ENCODE measurements around the gene PTPRC.

PTPRC gene

DNA sequence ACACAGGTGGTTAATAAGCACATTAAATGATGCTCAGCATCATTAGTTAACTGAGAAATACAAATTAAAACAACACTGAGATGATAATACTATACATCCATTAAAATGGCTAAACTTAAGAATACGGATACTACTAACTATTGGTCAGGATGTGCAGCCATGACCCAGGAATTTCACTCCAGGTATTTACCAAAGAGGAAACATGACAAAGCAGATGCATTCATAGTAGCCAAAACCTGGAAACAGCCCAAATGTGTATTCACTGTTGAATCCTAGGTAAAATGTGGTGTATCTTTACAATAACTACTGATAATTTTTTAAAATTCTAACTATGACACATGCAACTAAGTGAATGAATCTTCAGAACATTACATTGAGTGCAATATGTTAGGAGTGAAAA, 73.0 kb downstream of the PTPRC start:
- DNase-seq: no peak

DNA sequence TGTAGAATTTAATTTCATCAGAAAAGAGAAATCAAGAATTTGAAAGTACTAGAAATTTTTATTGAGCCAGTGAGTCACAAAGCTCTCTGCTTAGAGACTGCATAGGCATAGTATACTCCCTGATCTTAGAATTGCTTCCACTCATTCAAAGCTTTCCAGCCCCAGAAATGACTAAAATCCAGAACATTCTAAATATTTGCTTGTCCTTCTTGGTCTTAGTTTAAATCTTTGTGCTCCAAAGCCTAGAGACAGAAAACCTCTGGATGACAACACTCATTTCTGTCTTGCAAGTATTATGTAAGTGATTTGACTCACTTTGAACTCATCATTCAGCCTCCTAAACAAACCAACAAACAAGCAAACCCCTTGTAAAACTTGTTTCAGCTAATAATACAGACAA, 74.2 kb downstream of the PTPRC start:
- no peak for DNase-seq

DNA sequence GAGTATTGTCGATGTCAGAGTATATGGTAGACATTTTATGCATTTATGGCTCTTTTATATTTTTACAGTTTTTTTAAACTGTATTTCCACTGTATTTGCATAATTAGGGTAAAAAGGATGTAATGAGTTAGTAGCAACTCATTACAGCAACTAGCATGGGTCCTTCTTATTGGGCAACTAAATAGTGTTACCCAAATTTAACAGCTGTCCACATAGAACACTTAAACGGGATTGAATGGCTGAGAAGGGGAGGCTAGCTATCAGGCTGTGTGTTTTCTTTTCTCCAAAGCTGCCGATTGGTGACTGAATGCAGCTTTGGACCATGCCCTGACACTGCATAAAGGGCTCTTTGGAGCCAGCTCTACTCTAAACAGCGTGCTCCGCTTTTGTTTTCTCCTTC, 75.4 kb downstream of the PTPRC start:
- DNase-seq: no peak

DNA sequence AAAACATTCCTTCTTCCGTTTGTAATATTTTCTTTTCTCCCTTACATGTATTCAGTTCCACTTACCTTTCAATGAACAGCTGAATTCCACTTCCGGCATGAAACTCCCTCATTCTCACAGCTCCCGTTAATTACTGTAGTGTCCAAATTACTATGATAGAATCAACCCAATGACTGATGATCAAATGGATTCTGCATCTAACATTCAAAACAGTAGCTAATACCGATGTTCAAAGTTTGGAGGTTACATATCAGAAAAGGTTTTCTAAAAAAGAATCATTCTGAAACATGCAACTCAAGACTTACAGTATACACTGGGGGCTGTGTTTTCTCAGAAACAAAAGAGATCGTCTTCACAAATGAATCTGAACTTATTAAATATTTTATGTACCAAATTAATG, 77.2 kb downstream of the PTPRC start:
- DNase-seq: no peak

DNA sequence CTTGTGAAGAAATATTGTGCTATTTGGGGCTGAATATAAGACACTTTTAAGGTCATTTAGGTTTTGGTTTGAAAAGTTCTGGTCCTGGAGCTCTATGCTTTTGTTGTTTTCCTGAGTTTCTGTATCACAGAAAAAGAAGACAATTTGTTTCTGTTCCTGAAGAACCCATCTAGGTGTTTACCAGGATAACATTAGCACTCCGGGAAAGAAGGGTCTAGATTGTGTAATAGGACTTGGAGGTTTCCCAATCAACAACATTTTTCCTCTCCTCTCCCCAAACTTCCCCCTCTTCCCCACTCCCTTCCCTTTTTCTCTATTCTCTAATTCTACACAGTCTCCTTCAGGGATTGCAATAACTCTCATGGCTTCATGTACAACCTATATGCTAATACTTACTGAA, 78.7 kb downstream of the PTPRC start:
- no peak for DNase-seq

DNA sequence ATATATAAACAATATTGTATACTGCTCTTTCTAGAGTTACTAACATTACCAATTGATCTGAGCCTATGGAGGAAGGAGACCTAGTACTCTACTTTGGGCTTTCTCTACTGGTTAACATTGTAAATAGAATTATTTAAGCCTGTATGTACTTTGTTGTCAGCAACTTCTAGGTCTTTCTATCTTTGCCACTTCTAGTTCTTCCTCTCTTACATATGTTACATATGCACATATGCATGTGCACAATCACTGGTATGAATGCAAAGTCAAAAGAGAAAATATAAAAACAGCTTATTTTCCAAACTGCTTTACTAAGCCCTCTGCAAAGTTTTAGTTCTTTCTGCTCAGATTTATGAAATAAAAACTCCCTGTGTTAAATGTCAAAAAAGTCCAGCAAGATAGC, 84.3 kb downstream of the PTPRC start:
- no peak for DNase-seq

DNA sequence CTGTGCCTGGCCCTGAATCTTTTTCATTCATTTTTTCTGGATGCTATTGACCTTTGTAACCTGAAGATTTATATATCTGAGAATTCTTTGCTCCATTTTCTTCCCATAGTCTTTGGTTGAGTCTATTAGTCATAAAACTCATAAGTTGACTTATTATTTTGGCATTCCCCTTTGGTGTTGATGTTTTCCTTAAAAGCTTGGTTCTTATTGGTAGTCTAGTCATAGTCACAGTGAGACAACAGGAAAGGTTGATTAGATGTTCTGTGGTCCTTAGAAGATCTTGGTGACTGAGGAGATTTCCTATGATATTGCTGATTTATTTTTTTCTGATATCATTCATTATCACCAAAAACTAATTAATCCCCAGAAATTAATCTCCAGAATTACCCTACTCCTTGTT, 86.2 kb downstream of the PTPRC start:
- DNase-seq: no peak

DNA sequence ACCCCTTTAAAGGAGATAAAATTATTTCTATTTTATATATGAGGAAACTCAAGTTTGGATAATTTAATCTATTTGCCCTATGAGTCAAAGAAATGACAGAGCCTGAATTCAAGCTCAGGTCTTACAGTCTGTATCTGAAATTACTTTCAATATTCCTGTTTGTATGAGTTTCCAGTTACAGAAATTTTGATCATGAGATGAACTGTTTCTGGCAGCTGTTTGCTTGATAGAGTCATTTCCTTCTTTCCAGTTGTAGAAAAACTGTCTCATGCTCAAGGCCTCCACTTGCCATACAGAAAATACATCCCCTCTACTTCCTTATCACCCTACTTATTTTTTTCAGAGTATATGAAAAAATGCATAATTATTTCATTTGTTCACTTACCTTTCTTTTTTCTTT, 87.6 kb downstream of the PTPRC start:
- no peak for DNase-seq

DNA sequence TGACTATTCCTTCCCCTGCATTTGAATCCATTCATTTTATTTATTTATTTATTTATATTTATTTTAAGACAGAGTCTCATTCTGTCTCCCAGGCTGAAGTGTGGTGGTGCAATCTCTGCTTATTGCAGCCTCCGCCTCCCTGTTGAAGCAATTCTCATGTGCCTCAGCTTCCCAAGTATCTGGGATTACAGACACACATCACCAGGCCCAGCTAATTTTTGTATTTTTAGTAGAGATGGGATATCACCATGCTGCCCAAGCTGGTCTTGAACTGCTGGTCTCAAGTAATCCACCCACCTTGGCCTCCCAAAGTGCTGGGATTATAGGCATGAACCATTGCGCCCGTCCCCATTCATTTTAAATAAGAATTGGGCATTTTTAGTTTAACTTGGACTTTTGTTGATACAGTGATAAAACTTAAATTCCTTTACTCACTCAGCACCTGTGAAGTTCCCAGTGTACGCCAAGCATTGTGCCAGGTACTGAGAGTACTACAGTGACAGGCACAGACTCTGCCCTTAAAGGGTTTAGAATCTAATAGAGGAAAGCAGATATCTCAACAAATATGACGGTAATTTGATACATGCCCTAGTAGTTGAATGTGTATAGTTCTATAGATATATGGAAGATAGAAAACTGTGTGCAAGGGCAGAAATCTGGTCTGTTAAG, 90.5 kb downstream of the PTPRC start:
- no peak for DNase-seq

DNA sequence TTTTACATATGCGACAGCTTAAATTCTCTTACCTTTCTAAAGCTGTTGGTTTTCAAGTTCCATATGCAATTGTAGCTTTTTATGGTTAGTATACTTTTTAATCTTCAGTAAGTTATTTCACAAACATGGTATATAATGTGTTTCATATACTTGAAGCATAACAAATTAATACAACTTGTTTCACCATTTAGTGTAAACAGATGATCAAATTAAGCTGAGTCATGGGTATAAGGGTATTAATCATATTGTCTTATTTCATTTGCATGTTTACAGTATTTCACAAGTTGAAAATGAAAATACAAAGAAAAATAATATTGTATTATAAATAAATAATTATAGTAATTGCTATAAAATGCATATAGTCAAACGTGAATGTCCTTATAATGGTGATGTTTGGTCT, 92.1 kb downstream of the PTPRC start:
- DNase-seq: no peak

DNA sequence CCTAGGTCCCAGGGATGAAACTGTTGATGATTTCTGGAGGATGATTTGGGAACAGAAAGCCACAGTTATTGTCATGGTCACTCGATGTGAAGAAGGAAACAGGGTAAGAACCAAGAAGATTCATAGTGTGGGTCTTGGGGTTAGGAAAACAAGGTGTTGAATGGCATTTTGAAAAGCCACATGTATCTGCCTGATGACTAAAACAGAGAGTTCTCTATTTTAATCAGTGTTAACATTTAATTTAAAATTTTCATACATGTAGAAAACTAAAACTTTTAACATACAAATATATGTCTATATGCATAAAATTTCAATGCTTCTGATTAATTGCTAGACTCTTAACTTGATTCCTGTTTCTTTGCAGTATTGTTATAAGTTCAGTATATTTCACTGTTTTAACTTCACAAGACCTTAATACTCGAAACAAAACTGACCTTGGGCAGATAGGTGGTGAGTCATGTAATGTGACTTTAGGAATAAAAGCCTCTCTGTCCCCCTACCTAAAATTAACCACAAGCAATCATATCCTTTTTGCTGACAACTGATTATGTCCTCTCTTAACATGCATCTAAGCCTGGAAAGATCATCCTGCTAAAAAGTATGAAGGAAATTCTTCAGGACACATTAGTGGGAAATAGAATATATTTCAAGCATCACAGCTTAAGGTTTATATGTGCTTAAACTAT, 95.6 kb downstream of the PTPRC start:
- DNase-seq: no peak

DNA sequence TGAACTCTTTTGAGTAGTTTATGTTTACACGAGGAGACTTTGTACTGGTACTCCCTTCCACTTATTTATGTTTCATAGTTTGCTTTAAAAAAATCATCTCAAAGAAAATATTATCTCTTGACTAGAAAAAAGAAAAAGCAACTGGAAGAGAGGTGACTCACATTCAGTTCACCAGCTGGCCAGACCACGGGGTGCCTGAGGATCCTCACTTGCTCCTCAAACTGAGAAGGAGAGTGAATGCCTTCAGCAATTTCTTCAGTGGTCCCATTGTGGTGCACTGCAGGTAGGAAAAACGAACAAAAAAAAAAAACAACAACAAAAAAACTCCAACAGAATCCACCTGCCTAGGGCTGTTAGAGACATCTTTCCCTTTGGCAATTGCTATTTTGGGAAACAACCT, 102.9 kb downstream of the PTPRC start:
- DNase-seq: no peak

DNA sequence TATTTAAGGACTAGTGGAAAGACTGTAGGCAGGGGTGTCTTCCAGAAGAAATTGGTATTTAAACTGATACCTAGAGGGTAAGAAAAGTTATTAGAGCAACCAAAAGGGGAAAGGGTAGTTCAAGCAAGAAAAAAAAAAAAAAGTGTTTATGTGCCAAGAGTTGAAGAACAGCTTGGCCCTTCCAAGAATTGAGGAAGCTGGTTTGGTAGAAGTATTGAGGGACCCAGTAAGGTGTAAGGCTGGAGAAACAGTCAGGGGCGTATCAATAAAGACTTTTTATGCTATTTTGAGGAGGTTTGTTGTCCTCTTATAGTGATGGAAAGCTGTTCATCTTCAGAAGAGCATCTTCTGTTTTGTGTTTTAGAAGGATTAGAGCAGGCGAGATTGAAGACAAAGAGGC, 108.3 kb downstream of the PTPRC start:
- DNase-seq: no peak

DNA sequence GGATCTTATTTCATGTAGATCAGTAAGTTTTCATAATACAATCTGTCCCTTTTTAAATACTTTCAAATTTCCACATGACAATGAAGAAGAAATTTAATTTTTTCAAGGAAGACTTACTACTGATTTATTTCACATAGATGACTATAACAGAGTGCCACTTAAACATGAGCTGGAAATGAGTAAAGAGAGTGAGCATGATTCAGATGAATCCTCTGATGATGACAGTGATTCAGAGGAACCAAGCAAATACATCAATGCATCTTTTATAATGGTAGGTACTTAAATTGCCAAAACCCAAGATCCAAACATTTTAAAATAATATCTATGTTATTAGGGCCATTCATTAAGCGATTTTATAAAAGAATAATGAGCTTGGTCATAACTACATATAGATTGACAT, 110.4 kb downstream of the PTPRC start:
- no peak for DNase-seq

DNA sequence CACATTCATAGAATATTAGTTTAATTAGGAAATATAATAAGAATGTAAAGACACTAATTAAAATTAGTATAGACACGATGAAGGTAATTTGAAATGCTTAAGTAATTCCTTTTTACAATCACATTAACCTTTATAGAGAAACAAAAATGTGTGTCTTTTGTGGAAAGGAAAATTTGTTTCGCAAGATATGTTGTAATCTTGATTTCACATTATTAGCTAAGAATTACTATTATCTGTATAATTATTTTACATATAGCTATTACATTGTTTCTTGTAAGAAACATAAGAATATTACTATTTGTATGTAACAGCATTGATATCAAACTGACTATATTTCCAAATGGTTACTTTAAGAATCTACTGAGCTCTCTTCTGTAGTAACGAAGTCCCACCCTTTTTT, 111.2 kb downstream of the PTPRC start:
- no peak for DNase-seq

DNA sequence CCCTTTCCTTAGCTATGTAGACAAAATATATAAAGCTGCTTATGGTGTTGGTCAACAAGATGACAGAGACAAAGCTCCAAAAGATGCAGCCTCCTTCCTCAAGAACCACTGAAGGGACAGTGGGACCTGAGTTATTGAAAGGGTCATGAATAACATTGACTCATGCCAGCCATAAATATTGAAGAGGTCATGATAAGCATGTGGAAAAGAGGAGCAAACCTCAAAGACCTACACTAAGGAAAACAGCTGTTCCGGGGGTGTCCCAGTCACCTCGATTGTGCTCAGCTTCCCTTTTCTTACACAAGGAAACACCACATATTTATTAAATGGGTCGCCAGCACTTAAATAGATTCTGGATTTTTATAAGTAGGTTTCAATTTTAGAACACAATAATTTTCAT, 112.9 kb downstream of the PTPRC start:
- DNase-seq: no peak

DNA sequence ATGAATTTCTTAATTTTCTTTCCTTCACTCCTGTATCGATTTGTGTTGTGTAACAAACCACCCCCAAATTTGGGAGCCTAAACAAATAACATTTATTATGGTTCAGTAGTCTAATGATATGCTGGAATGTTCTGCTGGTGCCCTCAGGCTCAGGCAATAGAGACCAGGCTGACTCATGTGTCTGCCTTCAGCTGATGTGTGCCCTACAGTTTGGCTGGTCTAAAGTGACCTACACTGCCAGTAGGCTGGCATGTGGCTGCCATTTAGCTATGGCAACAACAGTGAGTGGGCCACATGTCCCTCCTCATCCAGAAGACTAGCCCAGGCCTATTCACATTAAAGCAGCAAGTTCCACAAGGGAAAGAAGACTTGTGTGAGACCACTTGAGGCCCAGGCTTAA, 115.8 kb downstream of the PTPRC start:
- no peak for DNase-seq

DNA sequence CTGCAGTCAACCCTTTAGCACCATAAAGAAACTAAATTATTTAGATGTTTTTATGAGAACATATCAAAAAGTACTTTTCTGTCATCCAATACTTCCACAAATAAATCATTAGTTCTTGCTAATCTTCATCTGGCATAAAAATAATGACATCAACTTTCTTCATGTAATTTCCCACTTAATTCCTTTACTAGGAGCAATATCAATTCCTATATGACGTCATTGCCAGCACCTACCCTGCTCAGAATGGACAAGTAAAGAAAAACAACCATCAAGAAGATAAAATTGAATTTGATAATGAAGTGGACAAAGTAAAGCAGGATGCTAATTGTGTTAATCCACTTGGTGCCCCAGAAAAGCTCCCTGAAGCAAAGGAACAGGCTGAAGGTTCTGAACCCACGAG, 116.9 kb downstream of the PTPRC start:
- DNase-seq: no peak

DNA sequence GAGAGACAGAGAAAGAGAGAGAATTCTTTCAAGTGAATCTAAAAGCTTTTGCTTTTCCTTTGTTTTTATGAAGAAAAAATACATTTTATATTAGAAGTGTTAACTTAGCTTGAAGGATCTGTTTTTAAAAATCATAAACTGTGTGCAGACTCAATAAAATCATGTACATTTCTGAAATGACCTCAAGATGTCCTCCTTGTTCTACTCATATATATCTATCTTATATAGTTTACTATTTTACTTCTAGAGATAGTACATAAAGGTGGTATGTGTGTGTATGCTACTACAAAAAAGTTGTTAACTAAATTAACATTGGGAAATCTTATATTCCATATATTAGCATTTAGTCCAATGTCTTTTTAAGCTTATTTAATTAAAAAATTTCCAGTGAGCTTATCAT, 117.6 kb downstream of the PTPRC start:
- peak in 1 of 2 experiments; percentile 32 for DNase-seq

DNA sequence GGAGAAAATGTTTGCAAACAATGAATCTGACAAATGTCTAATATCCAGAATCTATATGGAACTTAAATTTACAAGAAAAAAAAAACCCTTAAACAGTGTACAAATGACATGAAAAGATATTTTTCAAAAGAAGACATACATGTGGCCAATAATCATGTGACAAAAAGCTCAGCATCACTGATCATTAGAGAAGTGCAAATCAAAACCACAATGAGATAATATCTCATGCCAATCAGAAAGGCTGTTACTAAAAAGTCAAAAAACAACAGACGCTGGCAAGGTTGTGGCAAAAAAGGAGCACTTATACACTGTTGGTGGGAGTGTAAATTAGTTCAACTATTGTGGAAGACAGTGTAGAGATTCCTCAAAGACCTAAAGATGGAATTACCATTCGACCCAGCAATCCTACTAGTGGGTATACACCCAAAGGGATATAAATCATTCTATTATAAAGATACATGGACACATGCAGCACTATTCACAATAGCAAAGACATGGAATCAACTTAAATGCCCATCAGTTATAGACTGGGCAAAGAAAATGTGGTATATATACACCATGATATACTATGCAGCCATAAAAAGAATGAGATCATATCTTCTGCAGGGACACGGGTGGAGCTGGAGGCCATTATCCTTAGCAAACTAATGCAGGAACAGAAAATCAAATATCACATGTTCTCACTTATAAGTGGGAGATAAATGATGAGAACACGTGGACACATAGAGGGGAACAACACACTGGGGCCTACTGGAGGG, 123.2 kb downstream of the PTPRC start:
- no peak for DNase-seq

DNA sequence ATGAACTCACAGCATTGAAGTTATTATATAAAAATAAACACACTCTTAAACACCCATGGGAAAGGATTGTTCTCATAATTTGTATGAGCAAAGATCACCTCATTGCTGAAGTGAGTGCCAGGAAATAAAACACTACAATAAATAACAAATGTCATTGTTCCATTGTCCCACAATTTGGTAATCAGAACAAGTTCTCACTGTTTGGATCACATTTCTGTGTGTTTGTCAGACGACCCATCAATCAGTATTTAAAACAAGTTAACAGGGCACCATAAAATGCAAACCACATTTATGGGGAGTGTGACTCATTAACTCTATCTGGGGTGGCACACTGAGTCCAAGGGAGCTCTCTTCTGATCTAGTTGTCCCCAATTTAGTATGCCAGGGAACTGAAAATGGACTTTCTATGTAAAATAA, 124.5 kb downstream of the PTPRC start:
- no peak for DNase-seq

DNA sequence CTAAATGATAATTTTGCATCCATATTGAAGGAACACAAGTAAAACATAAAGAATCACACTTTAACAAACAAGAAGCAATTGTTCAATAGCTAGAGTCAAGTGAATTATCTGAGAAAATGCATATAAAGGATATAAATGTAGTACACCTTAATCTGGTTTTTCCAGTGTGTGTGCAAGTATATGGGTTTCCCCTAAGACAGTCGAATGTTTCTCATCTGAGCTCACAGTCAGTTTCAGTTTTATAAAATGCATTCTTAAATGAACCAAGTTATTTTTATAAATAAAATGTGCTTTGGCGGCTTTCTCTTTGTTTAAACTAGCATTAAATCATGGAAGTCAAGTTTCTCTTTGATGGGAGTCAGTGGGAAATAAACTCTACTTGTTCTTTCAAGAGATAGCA, 125.9 kb downstream of the PTPRC start:
- DNase-seq: no peak

DNA sequence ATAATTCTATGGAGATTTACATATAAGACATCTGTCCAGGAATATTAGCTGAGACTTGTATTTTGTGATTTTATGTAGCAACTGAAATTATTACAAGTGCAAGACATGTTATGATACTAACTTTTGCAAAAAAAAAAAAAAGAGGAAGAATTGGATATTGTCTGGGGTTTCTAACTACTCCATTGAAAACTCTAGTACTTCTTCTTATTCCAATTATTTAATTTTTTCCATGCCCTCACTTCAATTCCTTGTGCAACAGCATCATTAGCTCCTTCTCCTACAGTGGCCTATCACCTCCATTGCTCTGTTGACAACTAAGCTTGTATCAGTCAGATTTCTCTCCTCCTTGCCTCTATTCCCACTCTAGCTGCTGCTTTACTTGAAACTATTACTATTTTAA, 126.6 kb downstream of the PTPRC start:
- no peak for DNase-seq

DNA sequence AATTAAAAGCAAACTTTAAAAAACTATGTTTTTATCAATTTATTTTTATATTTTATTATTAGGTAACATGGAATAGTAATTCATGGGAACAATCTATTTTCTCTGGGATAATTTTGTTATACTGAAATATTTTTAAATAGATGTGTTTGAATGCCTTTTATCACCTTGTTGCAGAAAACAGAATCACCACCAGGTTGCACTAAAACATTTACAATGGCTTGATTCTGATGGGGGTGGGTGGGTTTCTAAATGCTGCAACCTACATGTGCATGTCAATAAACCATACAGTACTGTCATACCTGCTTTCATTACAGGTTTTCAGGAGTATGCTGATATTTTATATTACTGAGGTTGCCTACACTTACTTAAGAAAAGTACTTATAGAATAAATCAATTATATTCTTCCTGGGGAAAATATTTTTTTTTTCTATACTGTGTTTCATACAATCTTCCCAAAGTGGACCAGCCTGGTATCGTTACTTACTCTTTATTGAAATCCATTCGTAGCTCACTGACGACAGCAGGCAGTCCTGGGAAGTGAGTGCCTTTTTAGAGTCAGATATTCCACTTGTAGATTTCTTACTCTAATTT, 132.8 kb downstream of the PTPRC start:
- DNase-seq: peak in 1 of 2 experiments; percentile 21

All from SW 1271 (cell line).